SK-N-MC (cell line): Measurements from ENCODE around the gene APOA4.

Source experiments
- EZH2 ChIP-seq: fragments of 200-600 bp; sonication (generic); IDR thresholded peaks from one replicate; pipeline ENCODE4 v1.6.1; 2017; ENCODE audit warnings: antibody characterized with exemption
- FOXP2 ChIP-seq: optimal IDR thresholded peaks from 2 replicates; pipeline ENCODE3; 2011; ENCODE audit warnings: mild to moderate bottlenecking, moderate library complexity; ENCODE audit not compliant: insufficient read depth; ENCODE audit errors: extremely low read length, control extremely low read depth
- POLR2AphosphoS5 ChIP-seq: IDR thresholded peaks from 2 replicates; pipeline ENCODE4 v1.6.1; 2012; ENCODE audit warnings: mild to moderate bottlenecking, low read depth, low read length, borderline replicate concordance

DNA sequence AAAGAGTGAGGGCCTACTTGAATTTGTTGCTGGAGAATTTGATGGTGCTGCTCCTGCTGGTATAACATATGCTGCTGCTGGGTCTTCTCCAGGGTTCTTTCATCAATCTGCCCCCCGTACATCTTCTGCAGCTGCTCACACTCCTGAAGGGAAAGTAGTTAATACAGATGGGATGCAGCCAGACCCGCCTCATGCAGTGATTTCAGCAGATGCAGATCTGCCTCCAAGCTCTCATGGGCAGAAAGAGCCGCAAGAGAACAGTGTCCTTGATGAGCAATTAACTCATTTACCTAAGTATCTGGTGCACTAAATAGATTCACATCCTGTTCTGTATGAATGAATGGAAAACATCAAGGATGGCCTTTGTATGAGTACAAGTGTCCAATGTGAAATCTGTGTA, 39.1 kb upstream of the APOA4 start:
- TF ChIP-seq EZH2 (no peak), POLR2AphosphoS5 (no peak), FOXP2 (no peak)
